ENCODE results near the gene ZNF639.

DNA sequence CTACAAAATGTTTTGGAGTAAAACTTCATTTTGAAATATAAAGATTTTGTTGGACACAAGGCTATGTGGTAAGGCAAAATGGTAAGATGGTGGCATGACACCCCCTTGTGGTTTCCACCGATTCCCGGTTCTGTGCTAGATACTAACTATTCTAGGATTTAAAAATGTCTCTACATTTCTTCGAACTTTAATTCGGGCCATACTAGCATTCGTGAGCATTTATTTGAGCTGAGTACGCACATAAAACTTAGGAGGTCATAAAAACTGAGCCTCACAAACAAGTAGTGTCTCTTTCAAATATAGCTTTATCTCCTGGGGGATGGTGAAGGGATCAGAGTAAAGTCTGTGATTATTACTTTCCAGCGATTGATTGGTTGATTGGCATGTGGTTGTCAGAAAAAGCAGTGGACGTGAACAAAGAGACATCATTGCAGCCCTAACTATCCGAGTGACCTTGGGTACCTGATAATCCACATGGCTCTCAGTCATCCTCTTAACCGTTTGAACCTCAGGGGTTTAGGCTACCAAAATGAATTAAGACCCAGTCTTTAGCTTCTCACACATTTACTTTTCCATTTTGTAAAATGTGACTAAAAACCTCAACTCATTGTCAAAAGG, 1.1 kb upstream of the ZNF639 start:
- TF ChIP-seq POLR2A (IDR thresholded peaks at IDR 0.05): no peak
- TF ChIP-seq, protein P1, sequence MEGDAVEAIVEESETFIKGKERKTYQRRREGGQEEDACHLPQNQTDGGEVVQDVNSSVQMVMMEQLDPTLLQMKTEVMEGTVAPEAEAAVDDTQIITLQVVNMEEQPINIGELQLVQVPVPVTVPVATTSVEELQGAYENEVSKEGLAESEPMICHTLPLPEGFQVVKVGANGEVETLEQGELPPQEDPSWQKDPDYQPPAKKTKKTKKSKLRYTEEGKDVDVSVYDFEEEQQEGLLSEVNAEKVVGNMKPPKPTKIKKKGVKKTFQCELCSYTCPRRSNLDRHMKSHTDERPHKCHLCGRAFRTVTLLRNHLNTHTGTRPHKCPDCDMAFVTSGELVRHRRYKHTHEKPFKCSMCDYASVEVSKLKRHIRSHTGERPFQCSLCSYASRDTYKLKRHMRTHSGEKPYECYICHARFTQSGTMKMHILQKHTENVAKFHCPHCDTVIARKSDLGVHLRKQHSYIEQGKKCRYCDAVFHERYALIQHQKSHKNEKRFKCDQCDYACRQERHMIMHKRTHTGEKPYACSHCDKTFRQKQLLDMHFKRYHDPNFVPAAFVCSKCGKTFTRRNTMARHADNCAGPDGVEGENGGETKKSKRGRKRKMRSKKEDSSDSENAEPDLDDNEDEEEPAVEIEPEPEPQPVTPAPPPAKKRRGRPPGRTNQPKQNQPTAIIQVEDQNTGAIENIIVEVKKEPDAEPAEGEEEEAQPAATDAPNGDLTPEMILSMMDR (IDR thresholded peaks at IDR 0.05 in 4 of 5, conservative IDR thresholded peaks at IDR 0.05 in 1 of 5): peak in 4 of 5 experiments; percentile 19 to 53 (median 35)

All from gastrocnemius medialis (tissue), 4 donors.